Uterus (tissue), 2 donors: ENCODE measurements around the gene ADAP2.
"Not testable (repeated sequence)": the region's sequence is repeated elsewhere in the genome, so short reads cannot be mapped to it uniquely, and the experiment has no call there.

Source experiments
- POLR2A ChIP-seq, 2 donors: fragments of 450-650 bp; IDR thresholded peaks; one replicate each; pipeline ENCODE4 v1.6.1; 2016; ENCODE audit warnings: antibody characterized with exemption in 2 of 2, mild to moderate bottlenecking in 1 of 2, moderate library complexity in 1 of 2
- TF ChIP-seq, protein P1 (sequence below), 4 experiments: fragments of 200-600 bp in 2 of 4; fragments of 450-650 bp in 2 of 4; sonication (generic) in 2 of 4; IDR thresholded peaks; one replicate each; pipeline ENCODE4 v1.5.1; 2016 to 2019; ENCODE audit warnings: antibody characterized with exemption in 4 of 4, mild to moderate bottlenecking in 2 of 4, moderate library complexity in 1 of 4

DNA sequence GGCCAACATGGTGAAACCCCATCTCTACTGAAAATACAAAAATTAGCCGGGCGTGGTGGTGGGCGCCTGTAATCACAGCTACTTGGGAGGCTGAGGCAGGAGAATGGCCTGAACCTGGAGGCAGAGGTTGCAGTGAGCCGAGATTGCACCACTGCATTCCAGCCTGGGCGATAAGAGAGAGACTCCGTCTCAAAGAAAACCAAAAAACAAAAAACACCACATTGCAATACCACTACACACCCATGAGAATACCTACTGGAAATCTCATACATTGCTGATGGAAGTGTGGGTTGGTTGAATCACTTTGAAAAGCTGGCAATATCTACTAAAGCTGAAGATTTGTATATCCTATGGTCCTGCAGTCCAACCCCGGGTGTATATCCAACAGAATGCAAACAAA, 11.6 kb upstream of the ADAP2 start:
- TF ChIP-seq, protein P1, sequence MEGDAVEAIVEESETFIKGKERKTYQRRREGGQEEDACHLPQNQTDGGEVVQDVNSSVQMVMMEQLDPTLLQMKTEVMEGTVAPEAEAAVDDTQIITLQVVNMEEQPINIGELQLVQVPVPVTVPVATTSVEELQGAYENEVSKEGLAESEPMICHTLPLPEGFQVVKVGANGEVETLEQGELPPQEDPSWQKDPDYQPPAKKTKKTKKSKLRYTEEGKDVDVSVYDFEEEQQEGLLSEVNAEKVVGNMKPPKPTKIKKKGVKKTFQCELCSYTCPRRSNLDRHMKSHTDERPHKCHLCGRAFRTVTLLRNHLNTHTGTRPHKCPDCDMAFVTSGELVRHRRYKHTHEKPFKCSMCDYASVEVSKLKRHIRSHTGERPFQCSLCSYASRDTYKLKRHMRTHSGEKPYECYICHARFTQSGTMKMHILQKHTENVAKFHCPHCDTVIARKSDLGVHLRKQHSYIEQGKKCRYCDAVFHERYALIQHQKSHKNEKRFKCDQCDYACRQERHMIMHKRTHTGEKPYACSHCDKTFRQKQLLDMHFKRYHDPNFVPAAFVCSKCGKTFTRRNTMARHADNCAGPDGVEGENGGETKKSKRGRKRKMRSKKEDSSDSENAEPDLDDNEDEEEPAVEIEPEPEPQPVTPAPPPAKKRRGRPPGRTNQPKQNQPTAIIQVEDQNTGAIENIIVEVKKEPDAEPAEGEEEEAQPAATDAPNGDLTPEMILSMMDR (IDR thresholded peaks at IDR 0.05), result not testable (repeated sequence)
- not testable (repeated sequence) for TF ChIP-seq POLR2A (IDR thresholded peaks at IDR 0.05)
